Activated CD4-positive, alpha-beta T cell treated with anti-CD3 and anti-CD28 coated beads, Interleukin-2, amount 10 ng/mL, durations not matched to agents 7 days and 5 days (primary cell): Measurements from ENCODE around the gene UBALD1. TPM values are rescaled to one million over a fixed set of nuclear protein-coding genes. Genes with fewer than 3 reads are reported as not detected.
"Not testable (repeated sequence)": the region's sequence is repeated elsewhere in the genome, so short reads cannot be mapped to it uniquely, and the experiment has no call there.

ENCODE experiments used
- CTCF ChIA-PET: fragments of 350-600 bp; sonication (Branson Sonifier 250); formaldehyde crosslinking; loops from one replicate; lab custom pipeline; 2021; ENCODE audit warnings: antibody characterized with exemption; lab: Charles Lee
- POLR2A ChIA-PET: fragments of 350-600 bp; sonication (Branson Sonifier 250); formaldehyde crosslinking; loops from one replicate; lab custom pipeline; 2021; ENCODE audit warnings: antibody characterized with exemption; lab: Charles Lee
- DNase-seq: peaks from one replicate; pipeline ENCODE4 v3.0.0-alpha.2; 2020
- H3K27ac Mint-ChIP-seq: one replicate; pipeline ENCODE4 v1.8.0; 2021; ENCODE audit warnings: mild to moderate bottlenecking, moderate library complexity, mixed read lengths
- H3K27me3 Mint-ChIP-seq: one replicate; pipeline ENCODE4 v1.8.0; 2021; ENCODE audit warnings: mixed read lengths
- H3K36me3 Mint-ChIP-seq: one replicate; pipeline ENCODE4 v1.8.0; 2021; ENCODE audit warnings: low read depth, mixed read lengths
- H3K4me1 Mint-ChIP-seq: one replicate; pipeline ENCODE4 v1.8.0; 2021; ENCODE audit warnings: mixed read lengths
- H3K4me3 Mint-ChIP-seq: one replicate; pipeline ENCODE4 v1.8.0; 2021; ENCODE audit warnings: mild to moderate bottlenecking, moderate library complexity, mixed read lengths
- H3K9me3 Mint-ChIP-seq: one replicate; pipeline ENCODE4 v1.8.0; 2021; ENCODE audit warnings: mixed read lengths
- total RNA-seq, 2 experiments: library from RNA; stranded (reverse); gene quantifications; one replicate each; pipeline ENCODE4 v1.2.3, GENCODE V29; 2021

Gene UBALD1
- total RNA-seq, 2 experiments from 2014 or later = 21.5 to 22.2 TPM

- POLR2A ChIA-PET = no interaction called here
- DNase-seq = no peak
- no peak overlapping the region for H3K27ac Mint-ChIP-seq
- H3K27me3 Mint-ChIP-seq = no peaks in the 10 kb centered on the region
- no peaks in the 10 kb centered on the region for H3K9me3 Mint-ChIP-seq
- peaks cover 24% of the 10 kb centered on the region for H3K4me1 Mint-ChIP-seq
- H3K36me3 Mint-ChIP-seq = peaks cover 38% of the 10 kb centered on the region
- CTCF ChIA-PET = no interaction called here
- H3K4me3 Mint-ChIP-seq = no peak overlapping the region
These were observed 39.6 kb upstream of the UBALD1 start for GRCh38 chr16:4654011-4654963.

GRCh38 chr16:4652561-4652960, 37.9 kb upstream of the UBALD1 start:
- no peaks in the 10 kb centered on the region for H3K27me3 Mint-ChIP-seq
- H3K36me3 Mint-ChIP-seq = peaks cover 37% of the 10 kb centered on the region
- ChIA-PET POLR2A (no interaction called here), CTCF (no interaction called here)
- no peak overlapping the region for H3K4me3 Mint-ChIP-seq
- peaks cover 23% of the 10 kb centered on the region for H3K4me1 Mint-ChIP-seq
- DNase-seq = no peak
- no peaks in the 10 kb centered on the region for H3K9me3 Mint-ChIP-seq
- H3K27ac Mint-ChIP-seq = no peak overlapping the region

GRCh38 chr16:4651827-4652226, 37.1 kb upstream of the UBALD1 start:
- no peak overlapping the region for H3K4me3 Mint-ChIP-seq
- CTCF ChIA-PET = interaction anchor here (0.9 to 2.7 kb wide), 2 partner anchors 9 to 26 kb away, joined by 4 to 18 read pairs; no protein-coding TSS in a partner anchor
- POLR2A ChIA-PET = no interaction called here
- peaks cover 31% of the 10 kb centered on the region for H3K4me1 Mint-ChIP-seq
- no peaks in the 10 kb centered on the region for H3K27me3 Mint-ChIP-seq
- H3K27ac Mint-ChIP-seq = no peak overlapping the region
- H3K36me3 Mint-ChIP-seq = peaks cover 37% of the 10 kb centered on the region
- no peaks in the 10 kb centered on the region for H3K9me3 Mint-ChIP-seq
- no peak for DNase-seq

GRCh38 chr16:4650443-4651074, 35.9 kb upstream of the UBALD1 start:
- not testable (repeated sequence) for H3K9me3 Mint-ChIP-seq, H3K27me3 Mint-ChIP-seq, H3K4me3 Mint-ChIP-seq
- peaks cover 33% of the 10 kb centered on the region for H3K4me1 Mint-ChIP-seq
- peak overlapping the region; percentile 54 for H3K27ac Mint-ChIP-seq
- peaks cover 30% of the 10 kb centered on the region for H3K36me3 Mint-ChIP-seq
- ChIA-PET CTCF (interaction anchor here (0.6 to 2.7 kb wide), 15 partner anchors 10 to 461 kb away, joined by 3 to 18 read pairs (median 4); no protein-coding TSS in a partner anchor), POLR2A (interaction anchor here (0.7 kb wide), 1 partner anchor 113 kb away, joined by 3 read pairs; no protein-coding TSS in a partner anchor)
- peak; percentile 74 for DNase-seq

GRCh38 chr16:4649744-4650442, 35.2 kb upstream of the UBALD1 start:
- no peaks in the 10 kb centered on the region for H3K9me3 Mint-ChIP-seq
- H3K4me3 Mint-ChIP-seq = no peak overlapping the region
- H3K27me3 Mint-ChIP-seq = no peaks in the 10 kb centered on the region
- ChIA-PET POLR2A (interaction anchor here (0.7 kb wide), 1 partner anchor 114 kb away, joined by 3 read pairs; no protein-coding TSS in a partner anchor), CTCF (interaction anchor here (0.7 to 2.7 kb wide), 13 partner anchors 9 to 212 kb away, joined by 3 to 18 read pairs (median 4); no protein-coding TSS in a partner anchor)
- H3K4me1 Mint-ChIP-seq = peaks cover 36% of the 10 kb centered on the region
- H3K27ac Mint-ChIP-seq = peak overlapping the region; percentile 54
- H3K36me3 Mint-ChIP-seq = peaks cover 31% of the 10 kb centered on the region
- peak; percentile 42 for DNase-seq

GRCh38 chr16:4648917-4649316, 34.2 kb upstream of the UBALD1 start:
- H3K9me3 Mint-ChIP-seq = no peaks in the 10 kb centered on the region
- no peak for DNase-seq
- H3K4me1 Mint-ChIP-seq = peaks cover 36% of the 10 kb centered on the region
- H3K4me3 Mint-ChIP-seq = peak overlapping the region; percentile 36
- peak overlapping the region; percentile 87 for H3K27ac Mint-ChIP-seq
- ChIA-PET CTCF (interaction anchor here (0.5 to 2.7 kb wide), 4 partner anchors 12 to 143 kb away, joined by 3 to 18 read pairs (median 6); no protein-coding TSS in a partner anchor), POLR2A (interaction anchor here (0.5 kb wide), 1 partner anchor 133 kb away, joined by 3 read pairs; no protein-coding TSS in a partner anchor)
- H3K27me3 Mint-ChIP-seq = no peaks in the 10 kb centered on the region
- peaks cover 26% of the 10 kb centered on the region for H3K36me3 Mint-ChIP-seq

GRCh38 chr16:4647644-4647980, 32.9 kb upstream of the UBALD1 start:
- POLR2A ChIA-PET = interaction anchor here (0.6 kb wide), 1 partner anchor 13 kb away, joined by 3 read pairs; no protein-coding TSS in a partner anchor
- no peaks in the 10 kb centered on the region for H3K27me3 Mint-ChIP-seq
- CTCF ChIA-PET = interaction anchor here (0.6 kb wide), 1 partner anchor 399 kb away, joined by 5 read pairs; no protein-coding TSS in a partner anchor
- H3K36me3 Mint-ChIP-seq = peaks cover 21% of the 10 kb centered on the region
- no peaks in the 10 kb centered on the region for H3K9me3 Mint-ChIP-seq
- no peak overlapping the region for H3K4me3 Mint-ChIP-seq
- no peak for DNase-seq
- H3K27ac Mint-ChIP-seq = no peak overlapping the region
- H3K4me1 Mint-ChIP-seq = peaks cover 38% of the 10 kb centered on the region

- H3K36me3 Mint-ChIP-seq = peaks cover 21% of the 10 kb centered on the region
- DNase-seq = peak; percentile 34
- ChIA-PET CTCF (no interaction called here), POLR2A (interaction anchor here (0.6 kb wide), 1 partner anchor 13 kb away, joined by 3 read pairs; no protein-coding TSS in a partner anchor)
- H3K27ac Mint-ChIP-seq = no peak overlapping the region
- no peaks in the 10 kb centered on the region for H3K9me3 Mint-ChIP-seq
- H3K27me3 Mint-ChIP-seq = no peaks in the 10 kb centered on the region
- no peak overlapping the region for H3K4me3 Mint-ChIP-seq
- peaks cover 38% of the 10 kb centered on the region for H3K4me1 Mint-ChIP-seq
These were observed 32.3 kb upstream of the UBALD1 start for GRCh38 chr16:4646773-4647643.

GRCh38 chr16:4641895-4642294, 27.2 kb upstream of the UBALD1 start:
- no peaks in the 10 kb centered on the region for H3K27me3 Mint-ChIP-seq
- CTCF ChIA-PET = no interaction called here
- peaks cover 2% of the 10 kb centered on the region for H3K36me3 Mint-ChIP-seq
- no peak overlapping the region for H3K27ac Mint-ChIP-seq
- no peak overlapping the region for H3K4me3 Mint-ChIP-seq
- no peaks in the 10 kb centered on the region for H3K9me3 Mint-ChIP-seq
- DNase-seq = no peak
- peaks cover 25% of the 10 kb centered on the region for H3K4me1 Mint-ChIP-seq
- POLR2A ChIA-PET = no interaction called here

- CTCF ChIA-PET = interaction anchor here (0.6 to 1.8 kb wide), 2 partner anchors 9 to 172 kb away, joined by 3 to 4 read pairs; no protein-coding TSS in a partner anchor
- H3K27me3 Mint-ChIP-seq = no peaks in the 10 kb centered on the region
- DNase-seq = no peak
- H3K27ac Mint-ChIP-seq = no peak overlapping the region
- H3K4me1 Mint-ChIP-seq = peaks cover 22% of the 10 kb centered on the region
- H3K9me3 Mint-ChIP-seq = no peaks in the 10 kb centered on the region
- no peak overlapping the region for H3K4me3 Mint-ChIP-seq
- H3K36me3 Mint-ChIP-seq = peaks cover 4% of the 10 kb centered on the region
- POLR2A ChIA-PET = no interaction called here
These were observed 26.6 kb upstream of the UBALD1 start for GRCh38 chr16:4641306-4641687.

GRCh38 chr16:4640572-4641305, 26.1 kb upstream of the UBALD1 start:
- no peak for DNase-seq
- Mint-ChIP-seq H3K27me3 (no peaks in the 10 kb centered on the region), H3K9me3 (no peaks in the 10 kb centered on the region), H3K4me1 (peaks cover 22% of the 10 kb centered on the region), H3K27ac (no peak overlapping the region), H3K36me3 (peaks cover 7% of the 10 kb centered on the region), H3K4me3 (no peak overlapping the region)
- ChIA-PET POLR2A (no interaction called here), CTCF (interaction anchor here (0.6 to 1.8 kb wide), 2 partner anchors 9 to 173 kb away, joined by 3 to 4 read pairs; no protein-coding TSS in a partner anchor)
